Nephron (organoid): Measurements from ENCODE around the gene FAM168B.

ENCODE experiments used
- H3K27ac Mint-ChIP-seq, 3 experiments: 2 replicates each; pipeline ENCODE4 v1.8.0; 2020; ENCODE audit warnings: mixed read lengths in 3 of 3, mild to moderate bottlenecking in 2 of 3, moderate library complexity in 1 of 3
- H3K27me3 Mint-ChIP-seq: 2 replicates; pipeline ENCODE4 v1.8.0; 2021; ENCODE audit warnings: low read depth, mild to moderate bottlenecking, moderate library complexity, mixed read lengths
- H3K36me3 Mint-ChIP-seq: 2 replicates; pipeline ENCODE4 v1.8.0; 2020; ENCODE audit warnings: low read depth, mixed read lengths
- H3K4me1 Mint-ChIP-seq: 2 replicates; pipeline ENCODE4 v1.8.0; 2020; ENCODE audit warnings: mixed read lengths
- H3K4me3 Mint-ChIP-seq, 3 experiments: 2 replicates each; pipeline ENCODE4 v1.8.0; 2020; ENCODE audit warnings: mild to moderate bottlenecking in 3 of 3, mixed read lengths in 3 of 3, moderate library complexity in 2 of 3
- H3K9me3 Mint-ChIP-seq: 2 replicates; pipeline ENCODE4 v1.8.0; 2020; ENCODE audit warnings: mixed read lengths
- TF ChIP-seq, protein P1 (sequence below), 3 experiments: fragments of 200-600 bp; sonication (generic); IDR thresholded peaks; one replicate each; pipeline ENCODE4 v1.5.0; 2021; ENCODE audit warnings: antibody characterized with exemption in 3 of 3; ENCODE audit not compliant: unreplicated experiment in 3 of 3

FAM168B gene

GRCh38 chr2:131046918-131047652 lies 46.2 kb downstream of the FAM168B start:
- peaks cover 40% of the 10 kb centered on the region for H3K36me3 Mint-ChIP-seq
- no peak overlapping the region for H3K27ac Mint-ChIP-seq
- H3K4me3 Mint-ChIP-seq: no peak overlapping the region
- no peaks in the 10 kb centered on the region for H3K9me3 Mint-ChIP-seq
- no peaks in the 10 kb centered on the region for H3K4me1 Mint-ChIP-seq
- no peaks in the 10 kb centered on the region for H3K27me3 Mint-ChIP-seq
- TF ChIP-seq, protein P1, sequence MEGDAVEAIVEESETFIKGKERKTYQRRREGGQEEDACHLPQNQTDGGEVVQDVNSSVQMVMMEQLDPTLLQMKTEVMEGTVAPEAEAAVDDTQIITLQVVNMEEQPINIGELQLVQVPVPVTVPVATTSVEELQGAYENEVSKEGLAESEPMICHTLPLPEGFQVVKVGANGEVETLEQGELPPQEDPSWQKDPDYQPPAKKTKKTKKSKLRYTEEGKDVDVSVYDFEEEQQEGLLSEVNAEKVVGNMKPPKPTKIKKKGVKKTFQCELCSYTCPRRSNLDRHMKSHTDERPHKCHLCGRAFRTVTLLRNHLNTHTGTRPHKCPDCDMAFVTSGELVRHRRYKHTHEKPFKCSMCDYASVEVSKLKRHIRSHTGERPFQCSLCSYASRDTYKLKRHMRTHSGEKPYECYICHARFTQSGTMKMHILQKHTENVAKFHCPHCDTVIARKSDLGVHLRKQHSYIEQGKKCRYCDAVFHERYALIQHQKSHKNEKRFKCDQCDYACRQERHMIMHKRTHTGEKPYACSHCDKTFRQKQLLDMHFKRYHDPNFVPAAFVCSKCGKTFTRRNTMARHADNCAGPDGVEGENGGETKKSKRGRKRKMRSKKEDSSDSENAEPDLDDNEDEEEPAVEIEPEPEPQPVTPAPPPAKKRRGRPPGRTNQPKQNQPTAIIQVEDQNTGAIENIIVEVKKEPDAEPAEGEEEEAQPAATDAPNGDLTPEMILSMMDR (IDR thresholded peaks at IDR 0.05; ENCODE audit: unreplicated experiment in 3 of 3): no peak

- H3K27me3 Mint-ChIP-seq: no peaks in the 10 kb centered on the region
Measured at GRCh38 chr2:131046028-131046917, 47.0 kb downstream of the FAM168B start.

GRCh38 chr2:131045286-131046027 lies 47.8 kb downstream of the FAM168B start:
- Mint-ChIP-seq H3K36me3 (peaks cover 26% of the 10 kb centered on the region), H3K4me3 (no peak overlapping the region), H3K9me3 (no peaks in the 10 kb centered on the region), H3K27ac (no peak overlapping the region), H3K27me3 (no peaks in the 10 kb centered on the region), H3K4me1 (no peaks in the 10 kb centered on the region)
- TF ChIP-seq, protein P1 (IDR thresholded peaks at IDR 0.05; ENCODE audit: unreplicated experiment in 3 of 3): no peak

More at GRCh38 chr2:131046028-131046917, 47.0 kb downstream of the FAM168B start:
- Mint-ChIP-seq H3K27ac (no peak overlapping the region), H3K9me3 (no peaks in the 10 kb centered on the region), H3K4me3 (no peak overlapping the region), H3K4me1 (no peaks in the 10 kb centered on the region), H3K36me3 (peaks cover 32% of the 10 kb centered on the region)
- TF ChIP-seq, protein P1 (IDR thresholded peaks at IDR 0.05; ENCODE audit: unreplicated experiment in 3 of 3): no peak

- Mint-ChIP-seq H3K36me3 (peaks cover 21% of the 10 kb centered on the region), H3K9me3 (no peaks in the 10 kb centered on the region), H3K4me1 (no peaks in the 10 kb centered on the region), H3K27me3 (no peaks in the 10 kb centered on the region), H3K4me3 (no peak overlapping the region), H3K27ac (no peak overlapping the region)
- TF ChIP-seq, protein P1 (IDR thresholded peaks at IDR 0.05; ENCODE audit: unreplicated experiment in 3 of 3): no peak
Measured at GRCh38 chr2:131044757-131045150, 48.5 kb downstream of the FAM168B start.

GRCh38 chr2:131044075-131044756 lies 49.0 kb downstream of the FAM168B start:
- Mint-ChIP-seq H3K9me3 (no peaks in the 10 kb centered on the region), H3K4me3 (no peak overlapping the region), H3K27ac (no peak overlapping the region), H3K27me3 (no peaks in the 10 kb centered on the region), H3K4me1 (no peaks in the 10 kb centered on the region), H3K36me3 (peaks cover 18% of the 10 kb centered on the region)
- TF ChIP-seq, protein P1 (IDR thresholded peaks at IDR 0.05; ENCODE audit: unreplicated experiment in 3 of 3): no peak
